Trophoblast cell (in vitro differentiated cells and primary cell): ENCODE data around the gene SUCLG2.

ENCODE experiments used
- DNase-seq, 2 donors: peaks; one replicate each; pipeline ENCODE4 v3.0.0-alpha.2; 2016
- H2AFZ ChIP-seq: 2 replicates; pipeline ENCODE4 v1.6.1; 2013; ENCODE audit warnings: low read length, moderate library complexity, mild to moderate bottlenecking; ENCODE audit not compliant: insufficient read depth, poor library complexity
- H2AK5ac ChIP-seq: 2 replicates; pipeline ENCODE4 v1.6.1; 2013; ENCODE audit warnings: mild to moderate bottlenecking, low read length
- H2BK120ac ChIP-seq: 2 replicates; pipeline ENCODE4 v1.6.1; 2013; ENCODE audit warnings: low read length, mild to moderate bottlenecking, moderate library complexity; ENCODE audit not compliant: insufficient read depth, poor library complexity
- H2BK12ac ChIP-seq: 2 replicates; pipeline ENCODE4 v1.6.1; 2013; ENCODE audit warnings: mild to moderate bottlenecking, low read length, moderate library complexity
- H2BK5ac ChIP-seq: 2 replicates; pipeline ENCODE4 v1.6.1; 2013; ENCODE audit warnings: low read length, low read depth, moderate library complexity, mild to moderate bottlenecking; ENCODE audit not compliant: poor library complexity
- H3K14ac ChIP-seq: 2 replicates; pipeline ENCODE4 v1.6.1; 2013; ENCODE audit warnings: mild to moderate bottlenecking, low read length
- H3K18ac ChIP-seq: 2 replicates; pipeline ENCODE4 v1.6.1; 2013; ENCODE audit warnings: mild to moderate bottlenecking, low read length
- H3K23ac ChIP-seq: 2 replicates; pipeline ENCODE4 v1.6.1; 2013; ENCODE audit warnings: low read length
- H3K27ac ChIP-seq: 2 replicates; pipeline ENCODE4 v1.5.1; 2013; ENCODE audit warnings: low read depth, mild to moderate bottlenecking, inconsistent platforms, low read length, moderate library complexity
- H3K27me3 ChIP-seq: 2 replicates; pipeline ENCODE4 v1.6.1; 2013; ENCODE audit warnings: inconsistent platforms, mild to moderate bottlenecking, low read length, moderate library complexity; ENCODE audit not compliant: insufficient read depth
- H3K36me3 ChIP-seq, 2 experiments: 1 replicate in 1 of 2; 2 replicates in 1 of 2; pipeline ENCODE4 v1.6.1; 2013; ENCODE audit warnings: low read length in 2 of 2, mild to moderate bottlenecking in 2 of 2, moderate library complexity in 1 of 2; ENCODE audit not compliant: insufficient read depth in 2 of 2, control insufficient read depth in 1 of 2
- H3K4ac ChIP-seq: 2 replicates; pipeline ENCODE4 v1.6.1; 2013; ENCODE audit warnings: low read depth, mild to moderate bottlenecking, low read length, moderate library complexity
- H3K4me1 ChIP-seq, 2 experiments: 1 replicate in 1 of 2; 2 replicates in 1 of 2; pipeline ENCODE4 v1.6.1; 2013; ENCODE audit warnings: low read length in 2 of 2, mild to moderate bottlenecking in 2 of 2, moderate library complexity in 1 of 2; ENCODE audit not compliant: insufficient read depth in 2 of 2, control insufficient read depth in 1 of 2
- H3K4me2 ChIP-seq: 2 replicates; pipeline ENCODE4 v1.6.1; 2013; ENCODE audit warnings: inconsistent platforms, mild to moderate bottlenecking, low read length, moderate library complexity
- H3K4me3 ChIP-seq: 2 replicates; pipeline ENCODE4 v1.5.1; 2013; ENCODE audit warnings: mild to moderate bottlenecking, low read depth, low read length, inconsistent platforms
- H3K79me1 ChIP-seq: one replicate; pipeline ENCODE4 v1.6.1; 2013; ENCODE audit warnings: low read length
- H3K79me2 ChIP-seq: 2 replicates; pipeline ENCODE4 v1.6.1; 2013; ENCODE audit warnings: low read length, mild to moderate bottlenecking; ENCODE audit not compliant: control insufficient read depth, insufficient read depth, poor library complexity
- H3K9ac ChIP-seq: 2 replicates; pipeline ENCODE4 v1.6.1; 2013; ENCODE audit warnings: mild to moderate bottlenecking, low read length
- H3K9me3 ChIP-seq: 2 replicates; pipeline ENCODE4 v1.6.1; 2013; ENCODE audit warnings: low read depth, mild to moderate bottlenecking, control low read depth, inconsistent platforms, low read length; ENCODE audit not compliant: insufficient read depth
- H4K12ac ChIP-seq: 2 replicates; pipeline ENCODE4 v1.6.1; 2013; ENCODE audit warnings: low read depth, mild to moderate bottlenecking, low read length, moderate library complexity
- H4K8ac ChIP-seq: 2 replicates; pipeline ENCODE4 v1.6.1; 2013; ENCODE audit warnings: low read depth, mild to moderate bottlenecking, low read length, moderate library complexity
- H4K91ac ChIP-seq: one replicate; pipeline ENCODE4 v1.6.1; 2013; ENCODE audit warnings: low read depth, mild to moderate bottlenecking, low read length, moderate library complexity
- WGBS: extraction: QIAGEN DNeasy Blood & Tissue Kit; methylation state at CpG from one replicate; pipeline ENCODE4 v1.1.7; 2013; ENCODE audit warnings: missing lambda C conversion rate; ENCODE audit not compliant: insufficient read length, insufficient coverage; ENCODE audit errors: extremely low coverage; 5-methylcytosine and 5-hydroxymethylcytosine counted together

The SUCLG2 gene

DNA sequence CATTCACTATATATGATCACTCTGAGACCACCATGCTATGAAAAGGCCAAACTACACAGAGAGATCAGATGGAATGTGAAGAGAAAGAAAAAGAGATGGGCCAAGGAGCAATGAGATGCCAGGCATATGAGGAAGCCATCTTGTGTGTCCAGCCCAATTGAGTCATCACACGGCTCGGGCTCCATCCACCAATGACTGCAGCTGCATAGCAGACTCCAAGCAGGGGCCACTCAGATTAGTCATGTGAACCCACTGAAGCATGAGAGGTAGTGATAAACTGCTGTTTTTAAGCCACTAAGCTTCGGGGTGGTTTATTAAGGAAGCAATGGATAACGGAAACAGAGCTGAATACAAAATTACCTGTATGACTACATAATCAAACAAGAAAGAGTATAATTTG, 185.9 kb downstream of the SUCLG2 start:
- DNase-seq = no peak
- H2BK5ac ChIP-seq = no peak overlapping the region
- no peak overlapping the region for H3K18ac ChIP-seq
- no peak overlapping the region for H3K14ac ChIP-seq
- no peak overlapping the region for H3K4ac ChIP-seq
- WGBS = no CpG with 5 or more reads among the region's 4 CpGs
- no peak overlapping the region for H2BK12ac ChIP-seq
- H2AFZ ChIP-seq = no peak overlapping the region
- no peak overlapping the region for H3K23ac ChIP-seq
- H3K27ac ChIP-seq = no peak overlapping the region
- H3K79me2 ChIP-seq = no peaks in the 10 kb centered on the region
- H3K4me2 ChIP-seq = no peak overlapping the region
- H3K79me1 ChIP-seq = no peaks in the 10 kb centered on the region
- H4K91ac ChIP-seq = no peak overlapping the region
- H3K4me3 ChIP-seq = no peak overlapping the region
- no peak overlapping the region for H4K8ac ChIP-seq
- H4K12ac ChIP-seq = no peak overlapping the region
- no peaks in the 10 kb centered on the region for H3K4me1 ChIP-seq
- no peaks in the 10 kb centered on the region for H3K36me3 ChIP-seq
- H3K27me3 ChIP-seq = no peaks in the 10 kb centered on the region
- H2AK5ac ChIP-seq = no peak overlapping the region
- no peaks in the 10 kb centered on the region for H3K9me3 ChIP-seq
- no peak overlapping the region for H2BK120ac ChIP-seq
- H3K9ac ChIP-seq = no peak overlapping the region

DNA sequence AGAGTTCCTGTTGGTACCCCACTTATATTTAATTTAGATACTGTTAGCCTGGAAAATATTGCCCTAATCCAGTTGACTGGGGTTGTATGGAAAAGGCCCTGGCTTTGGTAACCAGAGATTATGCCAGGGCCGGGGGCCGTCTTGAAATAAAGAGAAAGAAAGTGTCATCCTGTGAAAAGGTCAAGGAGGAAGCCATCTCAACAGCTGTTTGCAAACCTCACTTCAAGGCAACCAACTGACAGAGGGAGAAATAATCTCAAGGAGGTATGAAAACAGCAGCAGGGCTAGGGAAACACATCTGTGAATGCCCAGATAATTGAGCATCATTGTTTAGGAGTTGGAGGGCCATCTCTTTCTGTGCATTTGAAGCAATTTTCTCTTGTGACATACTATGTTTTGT, 190.8 kb downstream of the SUCLG2 start:
- H3K18ac ChIP-seq = no peak overlapping the region
- H3K4me3 ChIP-seq = no peak overlapping the region
- H3K36me3 ChIP-seq = no peaks in the 10 kb centered on the region
- no peak overlapping the region for H2AK5ac ChIP-seq
- no peaks in the 10 kb centered on the region for H3K4me1 ChIP-seq
- H3K14ac ChIP-seq = no peak overlapping the region
- no peak overlapping the region for H2BK5ac ChIP-seq
- WGBS = no CpG with 5 or more reads among the region's 2 CpGs
- H3K23ac ChIP-seq = no peak overlapping the region
- H4K8ac ChIP-seq = no peak overlapping the region
- no peak overlapping the region for H3K4ac ChIP-seq
- H3K79me2 ChIP-seq = no peaks in the 10 kb centered on the region
- H2BK120ac ChIP-seq = no peak overlapping the region
- no peak for DNase-seq
- H2AFZ ChIP-seq = no peak overlapping the region
- no peak overlapping the region for H4K91ac ChIP-seq
- H3K27ac ChIP-seq = no peak overlapping the region
- no peaks in the 10 kb centered on the region for H3K27me3 ChIP-seq
- no peak overlapping the region for H4K12ac ChIP-seq
- no peak overlapping the region for H3K9ac ChIP-seq
- H3K9me3 ChIP-seq = no peaks in the 10 kb centered on the region
- no peak overlapping the region for H2BK12ac ChIP-seq
- no peak overlapping the region for H3K4me2 ChIP-seq
- H3K79me1 ChIP-seq = no peaks in the 10 kb centered on the region

DNA sequence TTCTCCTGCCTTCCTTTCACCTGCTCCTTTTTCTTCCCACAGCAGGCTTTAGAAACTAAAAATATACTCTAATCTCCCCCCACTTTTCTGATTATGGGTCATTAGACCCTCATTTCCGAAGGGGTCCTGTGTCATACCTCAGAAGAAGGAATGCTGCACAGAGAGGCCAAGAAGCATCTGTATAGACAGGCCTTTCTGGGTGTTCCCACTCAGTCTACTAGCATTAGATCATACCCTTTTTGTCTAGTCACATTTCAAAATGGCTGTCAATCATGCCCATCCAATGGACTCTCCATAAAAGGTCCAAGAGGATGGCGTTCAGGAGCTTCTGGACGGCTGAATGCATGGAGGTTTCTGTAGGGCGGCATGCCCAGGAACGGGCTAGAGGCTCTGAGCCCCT, 192.2 kb downstream of the SUCLG2 start:
- H3K27ac ChIP-seq = no peak overlapping the region
- no peaks in the 10 kb centered on the region for H3K79me2 ChIP-seq
- no CpG with 5 or more reads among the region's 5 CpGs for WGBS
- H3K4me3 ChIP-seq = no peak overlapping the region
- no peak overlapping the region for H2AK5ac ChIP-seq
- no peaks in the 10 kb centered on the region for H3K9me3 ChIP-seq
- no peak overlapping the region for H3K18ac ChIP-seq
- no peaks in the 10 kb centered on the region for H3K4me1 ChIP-seq
- no peak overlapping the region for H4K8ac ChIP-seq
- H2AFZ ChIP-seq = no peak overlapping the region
- no peaks in the 10 kb centered on the region for H3K27me3 ChIP-seq
- no peak overlapping the region for H2BK12ac ChIP-seq
- H3K23ac ChIP-seq = no peak overlapping the region
- H3K14ac ChIP-seq = no peak overlapping the region
- H2BK5ac ChIP-seq = no peak overlapping the region
- H4K91ac ChIP-seq = no peak overlapping the region
- no peak overlapping the region for H4K12ac ChIP-seq
- H3K4me2 ChIP-seq = no peak overlapping the region
- H3K79me1 ChIP-seq = no peaks in the 10 kb centered on the region
- DNase-seq = no peak
- no peak overlapping the region for H3K9ac ChIP-seq
- H2BK120ac ChIP-seq = no peak overlapping the region
- H3K36me3 ChIP-seq = no peaks in the 10 kb centered on the region
- no peak overlapping the region for H3K4ac ChIP-seq

DNA sequence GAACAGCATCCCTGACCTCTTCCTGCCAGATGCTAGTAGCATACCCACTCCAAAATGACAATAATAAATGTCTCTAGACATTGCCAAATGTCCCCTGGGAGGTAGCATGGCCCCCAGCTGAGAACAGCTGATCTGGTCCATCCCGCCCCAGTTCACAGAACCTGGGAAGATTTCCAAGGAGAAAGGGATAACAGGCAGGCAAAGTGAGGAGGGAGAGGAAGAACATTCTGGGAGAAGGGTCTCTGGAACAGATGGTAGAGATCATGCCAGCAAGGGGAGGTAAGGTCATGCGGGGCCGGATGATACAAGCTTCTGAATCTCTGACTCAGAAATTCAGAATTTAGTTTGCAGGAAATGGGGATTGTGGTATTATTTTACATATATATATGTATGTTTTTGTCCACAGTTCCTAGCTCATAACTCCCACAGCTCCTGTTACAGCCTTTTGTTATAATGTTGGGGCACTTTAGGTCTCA, 192.7 kb downstream of the SUCLG2 start:
- Histone ChIP-seq H3K4me2 (no peak overlapping the region), H2AFZ (no peak overlapping the region), H3K27ac (no peak overlapping the region), H3K9ac (no peak overlapping the region), H3K4me1 (no peaks in the 10 kb centered on the region), H3K36me3 (no peaks in the 10 kb centered on the region), H4K91ac (no peak overlapping the region), H2AK5ac (no peak overlapping the region), H2BK12ac (no peak overlapping the region), H2BK120ac (no peak overlapping the region), H3K18ac (no peak overlapping the region), H3K9me3 (no peaks in the 10 kb centered on the region), H2BK5ac (no peak overlapping the region), H3K79me1 (no peaks in the 10 kb centered on the region), H4K12ac (no peak overlapping the region), H3K4me3 (no peak overlapping the region), H3K79me2 (no peaks in the 10 kb centered on the region), H3K14ac (no peak overlapping the region), H3K23ac (no peak overlapping the region), H3K4ac (no peak overlapping the region), H3K27me3 (no peaks in the 10 kb centered on the region), H4K8ac (no peak overlapping the region)
- no CpG with 5 or more reads among the region's 3 CpGs for WGBS
- no peak for DNase-seq
